H1 (cell line): Measurements from ENCODE around the gene PDX1. TPM values are rescaled to one million over a fixed set of nuclear protein-coding genes. Genes with fewer than 3 reads are reported as not detected.

ENCODE experiments used
- ASH2L ChIP-seq: fragments of 200-600, 300-600 bp; sonication (generic); IDR thresholded peaks from one replicate; pipeline ENCODE4 v1.7.1; 2017; ENCODE audit warnings: low read length
- BCL11A ChIP-seq, 2 experiments: IDR thresholded peaks; one replicate each; pipeline ENCODE4 v1.6.1; 2011; ENCODE audit warnings: low read depth in 2 of 2, low read length in 2 of 2, mild to moderate bottlenecking in 2 of 2
- CEBPB ChIP-seq: IDR thresholded peaks from 2 replicates; pipeline ENCODE4 v1.6.1; 2012; ENCODE audit warnings: low read depth, low read length
- CHD2 ChIP-seq: IDR thresholded peaks from 2 replicates; pipeline ENCODE4 v1.6.1; 2012; ENCODE audit warnings: low read length, improper control_type of control experiment
- CREB1 ChIP-seq: IDR thresholded peaks from 2 replicates; pipeline ENCODE4 v1.6.1; 2012; ENCODE audit warnings: inconsistent platforms
- CTBP2 ChIP-seq: IDR thresholded peaks from 2 replicates; pipeline ENCODE4 v1.7.0; 2011; ENCODE audit warnings: borderline replicate concordance, mild to moderate bottlenecking, moderate library complexity, mixed read lengths, low read length; ENCODE audit not compliant: insufficient read depth, insufficient read length
- EP300 ChIP-seq, 2 experiments: IDR thresholded peaks; 1 replicate in 1 of 2; 2 replicates in 1 of 2; pipeline ENCODE4 v1.6.1; 2011 to 2012; ENCODE audit warnings: low read depth in 2 of 2, low read length in 2 of 2, mild to moderate bottlenecking in 2 of 2, borderline replicate concordance in 1 of 2, inconsistent platforms in 1 of 2, moderate library complexity in 1 of 2
- GTF2F1 ChIP-seq: IDR thresholded peaks from 2 replicates; pipeline ENCODE4 v1.6.1; 2012; ENCODE audit warnings: low read depth, low read length, improper control_type of control experiment, borderline replicate concordance
- KDM1A ChIP-seq: fragments of 200-600, 300-600 bp; sonication (generic); IDR thresholded peaks from 2 replicates; pipeline ENCODE4 v1.7.1; 2016; ENCODE audit warnings: mild to moderate bottlenecking, low read length, borderline replicate concordance
- NANOG ChIP-seq: IDR thresholded peaks from 2 replicates; pipeline ENCODE4 v1.6.1; 2011; ENCODE audit warnings: low read length, low read depth, mild to moderate bottlenecking, inconsistent platforms; ENCODE audit not compliant: insufficient read depth, poor library complexity, severe bottlenecking
- NRF1 ChIP-seq: IDR thresholded peaks from 2 replicates; pipeline ENCODE4 v1.6.1; 2011; ENCODE audit warnings: mild to moderate bottlenecking, low read depth, low read length, improper control_type of control experiment
- PHF8 ChIP-seq: fragments of 200-600 bp; sonication (generic); conservative IDR thresholded peaks from 2 replicates; pipeline ENCODE4 v1.7.1; 2012; ENCODE audit warnings: low read depth, mild to moderate bottlenecking, inconsistent platforms, low read length, moderate library complexity
- POLR2A ChIP-seq, 2 experiments: IDR thresholded peaks; 1 replicate in 1 of 2; 2 replicates in 1 of 2; pipeline ENCODE4 v1.6.1; 2011; ENCODE audit warnings: low read depth in 2 of 2, low read length in 2 of 2, mild to moderate bottlenecking in 2 of 2; ENCODE audit errors: control extremely low read depth in 1 of 2
- POU5F1 ChIP-seq: IDR thresholded peaks from 2 replicates; pipeline ENCODE4 v1.6.1; 2011; ENCODE audit warnings: low read depth, mild to moderate bottlenecking, low read length, moderate library complexity
- RXRA ChIP-seq: IDR thresholded peaks from 2 replicates; pipeline ENCODE4 v1.6.1; 2011; ENCODE audit warnings: low read depth, mild to moderate bottlenecking, low read length, moderate library complexity; ENCODE audit not compliant: insufficient read depth
- SP1 ChIP-seq: IDR thresholded peaks from 2 replicates; pipeline ENCODE4 v1.6.1; 2011; ENCODE audit warnings: low read depth, low read length
- SUZ12 ChIP-seq: fragments of 200-600 bp; sonication (generic); IDR thresholded peaks from 2 replicates; pipeline ENCODE4 v1.6.1; 2012; ENCODE audit warnings: mild to moderate bottlenecking, inconsistent platforms, low read length, moderate library complexity, mixed read lengths
- TAF1 ChIP-seq: IDR thresholded peaks from 2 replicates; pipeline ENCODE4 v1.6.1; 2011; ENCODE audit warnings: mild to moderate bottlenecking, low read depth, low read length
- TBP ChIP-seq: IDR thresholded peaks from 2 replicates; pipeline ENCODE4 v1.6.1; 2011; ENCODE audit warnings: low read depth, low read length, improper control_type of control experiment
- USF2 ChIP-seq: IDR thresholded peaks from 2 replicates; pipeline ENCODE4 v1.6.1; 2011; ENCODE audit warnings: low read length, improper control_type of control experiment
- YY1 ChIP-seq: IDR thresholded peaks from 2 replicates; pipeline ENCODE4 v1.6.1; 2011; ENCODE audit warnings: low read depth, mild to moderate bottlenecking, low read length
- polyA plus RNA-seq, 7 experiments: library from polyadenylated mRNA; depleted of rRNA in 3 of 7; stranded (reverse) in 5 of 7; unstranded in 2 of 7; fragments of >200 nt in 5 of 7; fragments of 200-250 nt in 2 of 7; gene quantifications; 1 replicate in 5 of 7; 2 replicates in 1 of 7; 4 replicates in 1 of 7; pipeline versions ENCODE4 v1.2.1 to v1.2.3, GENCODE V29; 2011 to 2013; ENCODE audit warnings: missing spikeins in 2 of 7, mixed read lengths in 2 of 7
- total RNA-seq: library from RNA; stranded (reverse); fragmentation: NEBNext Ultra II Directional; extraction: Animal tissue kit (Norgen Biotek cat#: 25700); gene quantifications from 2 replicates; pipeline ENCODE4 v1.2.1, GENCODE V29; 2021
- TF ChIP-seq, protein P1 (sequence below): IDR thresholded peaks from 2 replicates; pipeline ENCODE4 v1.6.1; 2011; ENCODE audit warnings: low read depth, mild to moderate bottlenecking, low read length; ENCODE audit not compliant: insufficient read depth

The PDX1 gene
- total and polyA plus RNA-seq, 2 of the 8 experiments (the other 6 are each of a cell fraction or from before 2014, with no cell fraction given): not detected

- TF ChIP-seq, protein P1, sequence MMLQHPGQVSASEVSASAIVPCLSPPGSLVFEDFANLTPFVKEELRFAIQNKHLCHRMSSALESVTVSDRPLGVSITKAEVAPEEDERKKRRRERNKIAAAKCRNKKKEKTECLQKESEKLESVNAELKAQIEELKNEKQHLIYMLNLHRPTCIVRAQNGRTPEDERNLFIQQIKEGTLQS: no peak
- TF ChIP-seq SP1: peak; percentile 69; the same call in 1 of the 2 replicates
- TF ChIP-seq EP300 (IDR thresholded peaks at IDR 0.05; ENCODE audit: borderline replicate concordance in 1 of 2, low read depth in 2 of 2, low read length in 2 of 2): no peak
- TF ChIP-seq POLR2A (IDR thresholded peaks at IDR 0.05; ENCODE audit: control extremely low read depth in 1 of 2, low read depth in 2 of 2, low read length in 2 of 2): no peak
- TF ChIP-seq TAF1: no peak
- TF ChIP-seq CHD2: no peak
- peak in 1 of 2 experiments; percentile 3 for TF ChIP-seq BCL11A (IDR thresholded peaks at IDR 0.05; ENCODE audit: low read depth in 2 of 2, low read length in 2 of 2)
- TF ChIP-seq GTF2F1: no peak
- peak; percentile 78 for TF ChIP-seq YY1
- peak; percentile 82 for TF ChIP-seq POU5F1
- peak; percentile 100 for TF ChIP-seq NANOG
- TF ChIP-seq USF2: no peak
- no peak for TF ChIP-seq TBP
- TF ChIP-seq SUZ12: no peak; the same call in 1 of the 2 replicates
- TF ChIP-seq PHF8: no peak
- no peak for TF ChIP-seq CREB1
- no peak for TF ChIP-seq CEBPB
- TF ChIP-seq KDM1A: no peak
- TF ChIP-seq RXRA: no peak
- peak; percentile 99 for TF ChIP-seq CTBP2
- no peak for TF ChIP-seq ASH2L
- TF ChIP-seq NRF1: no peak
These were observed 46.2 kb downstream of the PDX1 start (continued) for GRCh38 chr13:27965740-27966640.
